Measurements from ENCODE around the gene ASB15.
"Not testable (repeated sequence)": the region's sequence is repeated elsewhere in the genome, so short reads cannot be mapped to it uniquely, and the experiment has no call there.

ASB15 gene

DNA sequence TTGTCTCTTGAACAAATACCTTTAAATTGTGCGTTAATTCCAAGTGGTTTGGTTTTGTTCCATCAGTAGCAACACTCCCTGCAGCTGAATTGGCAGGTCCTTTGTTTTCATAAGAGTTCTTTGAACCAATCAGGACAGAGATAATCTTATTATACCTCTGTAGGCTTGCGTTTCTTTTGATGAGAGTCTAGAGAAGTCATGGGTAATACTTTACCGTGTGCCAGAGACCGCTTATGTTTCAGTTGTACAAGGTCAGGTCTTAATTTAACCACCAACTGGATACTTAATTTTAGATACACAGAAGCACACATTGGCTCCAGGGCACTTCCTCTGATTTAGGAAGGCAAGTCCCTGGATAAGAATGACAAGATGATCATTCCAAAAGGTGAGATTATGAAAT lies at the start of gene ASB15:
Gene ASB15, plus strand, starts transcription at position 292 of the 400 bp plus-strand sequence. CDS start 12,682 bp downstream, outside the sequence.
- no peak for DNase-seq

DNA sequence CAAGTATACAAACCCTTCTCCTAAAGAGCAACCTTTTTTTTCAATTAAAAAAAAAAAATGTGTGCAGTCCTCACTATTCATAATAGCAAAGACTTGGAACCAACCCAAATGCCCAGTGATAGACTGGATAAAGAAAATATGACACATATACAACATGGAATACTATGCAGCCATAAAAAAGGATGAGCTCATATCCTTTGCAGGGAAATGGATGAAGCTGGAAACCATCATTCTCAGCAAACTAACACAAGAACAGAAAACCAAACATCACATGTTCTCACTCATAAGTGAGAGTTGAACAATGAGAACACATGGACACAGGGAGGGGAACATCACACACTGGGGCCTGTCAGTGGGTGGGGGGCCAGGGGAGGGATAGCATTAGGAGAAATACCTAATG lies 49.5 kb upstream of the ASB15 start:
- DNase-seq, result not testable (repeated sequence)

DNA sequence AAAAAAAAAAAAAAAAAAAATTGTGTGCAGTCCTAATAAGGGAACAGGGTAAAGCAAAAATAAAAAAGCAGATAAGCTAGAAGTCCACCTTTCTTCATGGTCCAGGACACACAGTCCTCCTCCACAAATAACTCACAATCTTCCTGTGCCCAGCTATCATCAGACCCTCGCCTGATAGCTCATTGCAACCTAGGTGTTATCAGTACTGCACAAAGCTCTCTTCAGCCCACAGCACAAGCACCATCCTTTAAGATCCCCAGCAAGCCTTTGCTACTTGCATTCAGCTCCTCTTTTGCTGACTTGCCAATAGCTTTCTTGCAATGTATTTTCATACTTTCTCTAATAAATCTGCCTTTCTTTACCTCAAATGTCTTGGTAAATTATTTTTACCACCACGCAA lies 49.0 kb upstream of the ASB15 start:
- no peak for DNase-seq

DNA sequence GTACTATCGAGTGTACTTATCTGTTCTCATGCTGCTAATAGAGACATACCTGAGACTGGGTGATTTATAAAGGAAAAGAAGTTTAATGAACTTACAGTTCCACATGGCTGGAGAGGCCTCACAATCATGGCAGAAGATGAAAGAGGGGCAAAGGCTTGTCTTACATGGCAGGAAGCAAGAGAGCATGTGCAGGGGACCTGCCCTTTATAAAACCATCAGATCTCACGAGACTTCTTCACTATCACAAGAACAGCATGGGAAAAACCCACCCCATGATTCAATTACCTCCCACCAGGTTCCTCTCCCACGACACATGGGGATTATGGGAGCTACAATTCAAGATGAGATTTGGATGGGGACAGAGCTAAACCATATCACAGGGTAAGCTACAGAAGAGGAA lies 48.5 kb upstream of the ASB15 start:
- DNase-seq, result no peak

DNA sequence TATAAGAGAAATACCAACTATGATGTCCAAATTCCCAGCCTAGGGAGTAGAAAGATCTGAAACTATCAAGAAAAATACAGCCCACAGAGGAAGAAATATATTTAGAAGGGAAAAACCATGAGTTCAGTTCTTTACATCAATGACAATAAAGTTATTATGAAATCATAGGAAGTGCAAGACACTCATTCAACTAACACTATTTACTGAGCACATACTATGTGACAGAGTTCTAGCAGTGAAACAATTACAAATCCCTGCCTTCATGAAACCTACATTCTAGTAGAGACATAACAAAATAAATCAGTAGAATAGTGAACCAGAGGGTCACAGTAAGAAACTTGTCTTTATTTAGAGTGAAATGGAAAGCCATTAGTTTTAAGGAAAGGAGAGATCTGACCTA lies 46.1 kb upstream of the ASB15 start:
- DNase-seq, result no peak

DNA sequence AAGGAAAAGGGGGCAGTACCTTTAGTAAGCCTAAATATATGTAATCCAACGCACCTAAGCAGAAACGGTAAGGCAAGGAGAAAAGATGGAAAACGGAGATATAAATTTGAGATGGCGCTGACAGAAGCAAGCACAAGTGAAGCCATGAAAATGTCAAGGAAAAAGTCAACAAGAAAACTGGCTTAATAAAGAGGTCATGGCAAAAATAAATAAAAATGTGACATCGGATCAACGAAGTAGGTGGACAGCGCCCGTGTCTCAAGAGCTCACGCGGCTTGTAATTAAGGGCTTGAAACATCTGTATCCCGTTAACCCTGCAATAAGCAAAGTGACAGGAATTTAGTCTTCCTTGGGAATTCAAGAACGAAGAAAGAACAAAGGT lies 44.6 kb upstream of the ASB15 start:
- DNase-seq, result no peak

DNA sequence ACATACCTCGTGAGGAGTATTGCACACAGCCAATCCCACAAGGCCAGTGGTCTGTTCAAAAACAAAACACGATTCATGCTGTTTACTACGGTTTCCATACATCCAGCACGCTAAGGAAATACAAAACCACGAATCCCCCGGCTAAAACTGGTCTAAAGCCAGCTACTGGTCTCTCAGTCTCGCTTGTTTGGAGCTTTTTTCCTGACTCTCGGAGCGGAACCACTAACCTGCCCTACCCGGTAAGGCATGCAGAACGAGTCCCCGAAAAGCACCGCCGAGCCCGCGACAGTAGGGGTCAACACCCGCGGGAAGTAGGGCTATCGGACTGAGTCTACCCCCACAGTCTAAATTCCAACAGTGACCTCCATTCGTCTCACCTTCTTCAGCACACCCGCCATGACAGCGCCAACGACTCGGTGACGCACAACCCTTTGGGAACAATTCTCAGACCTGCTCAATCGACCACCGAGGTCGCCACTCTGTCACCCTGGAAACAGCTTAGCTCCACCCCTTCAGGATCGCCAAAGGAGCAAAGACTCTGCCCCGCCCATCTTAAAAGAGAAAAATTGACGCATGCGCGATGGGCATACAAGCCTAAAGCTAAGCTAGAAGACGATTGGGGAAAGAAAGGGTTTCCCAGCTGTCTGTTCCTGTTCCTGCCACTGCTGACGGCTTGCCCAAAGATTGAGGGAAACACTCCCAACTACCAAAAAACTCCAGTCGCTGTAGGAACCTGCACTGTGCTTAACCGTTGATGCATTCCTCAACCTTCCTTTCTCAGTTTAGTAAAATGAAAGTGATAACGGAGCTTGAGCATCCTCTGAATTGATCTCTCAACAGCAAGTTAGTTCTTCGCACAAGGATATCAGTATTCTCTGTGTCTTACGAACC lies 44.0 kb upstream of the ASB15 start, which contains the start of gene NDUFA5:
Gene NDUFA5, minus strand, starts transcription at position 421 of the 891 bp plus-strand sequence. Its CDS starts 23 bp downstream, at position 398.
- peak; percentile 49 to 99 (median 97) for DNase-seq

DNA sequence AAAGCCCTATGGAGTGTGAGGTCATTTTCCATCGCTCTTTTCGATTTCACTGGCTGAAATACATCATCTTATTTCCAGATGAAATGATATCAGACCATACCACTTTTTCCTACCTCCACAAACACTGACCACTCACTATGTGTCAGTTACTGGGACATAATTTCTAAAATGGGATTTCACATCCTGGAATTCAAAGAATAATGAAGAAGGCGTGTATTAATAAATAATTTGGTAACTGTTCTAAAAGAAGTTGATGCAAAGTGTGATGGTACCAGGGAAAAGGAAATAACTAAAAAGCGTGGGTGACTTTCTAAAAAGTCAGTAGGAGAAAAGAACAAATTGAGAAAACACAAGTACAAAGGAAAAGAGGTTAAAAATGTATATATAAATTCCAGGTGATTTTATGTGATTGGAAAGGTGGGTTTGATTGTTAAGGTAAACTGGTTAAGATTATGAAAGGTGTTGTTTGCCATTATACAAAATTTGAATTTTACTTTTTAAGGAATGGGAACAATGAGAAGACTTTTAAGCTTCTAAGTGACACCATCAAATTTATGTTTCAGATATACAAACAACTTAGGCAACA lies 43.2 kb upstream of the ASB15 start:
- DNase-seq, result no peak

DNA sequence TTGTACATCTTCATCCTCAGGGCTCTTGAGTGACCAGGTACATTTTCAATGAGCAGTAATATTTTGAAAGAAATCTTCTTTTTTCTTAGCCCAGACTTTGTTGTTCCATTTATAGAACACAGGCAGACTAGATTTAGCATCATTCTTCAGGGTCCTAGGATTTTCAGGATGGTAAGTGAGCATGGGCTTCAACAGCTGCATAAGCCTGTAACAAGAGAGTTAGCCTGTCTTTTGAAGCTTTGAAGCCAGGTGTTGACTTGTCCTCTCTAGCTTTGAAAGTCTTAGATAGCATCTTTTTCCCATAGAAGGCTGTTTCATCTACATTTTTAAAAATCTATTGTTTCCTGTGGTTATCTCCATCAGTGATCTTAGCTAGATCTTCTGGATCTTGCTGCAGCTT lies 39.5 kb upstream of the ASB15 start:
- no peak for DNase-seq

DNA sequence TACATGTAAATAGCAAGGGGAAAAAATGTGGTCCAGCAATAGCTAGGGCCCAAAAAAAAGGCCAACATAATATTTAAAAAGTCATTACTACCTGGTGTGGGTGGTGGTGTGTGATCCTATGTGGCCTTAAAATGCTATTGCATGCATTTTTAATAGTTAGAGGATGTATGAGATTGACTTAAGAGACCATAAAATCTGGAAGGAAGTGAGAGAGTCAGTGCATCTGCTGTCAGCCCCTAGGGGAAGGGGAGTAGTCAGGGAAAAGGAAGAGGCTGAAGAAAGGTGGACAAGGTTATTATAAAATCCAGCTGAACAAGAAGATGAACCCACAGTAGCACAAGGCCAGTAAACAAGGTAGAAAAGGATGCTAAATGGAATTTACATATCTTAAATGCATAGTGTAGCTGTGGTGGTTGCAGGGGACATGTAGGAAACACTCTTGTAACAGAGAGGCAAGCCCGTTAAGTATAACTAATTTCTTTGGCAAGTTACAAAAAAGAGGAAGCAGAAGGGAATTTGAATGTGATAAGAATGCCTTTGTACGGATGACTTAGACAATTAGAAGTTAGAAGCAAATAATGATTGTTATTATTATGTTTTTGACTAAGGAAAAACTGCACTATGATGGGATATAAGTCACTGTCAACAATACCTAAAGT lies 32.1 kb upstream of the ASB15 start:
- no peak for DNase-seq

DNA sequence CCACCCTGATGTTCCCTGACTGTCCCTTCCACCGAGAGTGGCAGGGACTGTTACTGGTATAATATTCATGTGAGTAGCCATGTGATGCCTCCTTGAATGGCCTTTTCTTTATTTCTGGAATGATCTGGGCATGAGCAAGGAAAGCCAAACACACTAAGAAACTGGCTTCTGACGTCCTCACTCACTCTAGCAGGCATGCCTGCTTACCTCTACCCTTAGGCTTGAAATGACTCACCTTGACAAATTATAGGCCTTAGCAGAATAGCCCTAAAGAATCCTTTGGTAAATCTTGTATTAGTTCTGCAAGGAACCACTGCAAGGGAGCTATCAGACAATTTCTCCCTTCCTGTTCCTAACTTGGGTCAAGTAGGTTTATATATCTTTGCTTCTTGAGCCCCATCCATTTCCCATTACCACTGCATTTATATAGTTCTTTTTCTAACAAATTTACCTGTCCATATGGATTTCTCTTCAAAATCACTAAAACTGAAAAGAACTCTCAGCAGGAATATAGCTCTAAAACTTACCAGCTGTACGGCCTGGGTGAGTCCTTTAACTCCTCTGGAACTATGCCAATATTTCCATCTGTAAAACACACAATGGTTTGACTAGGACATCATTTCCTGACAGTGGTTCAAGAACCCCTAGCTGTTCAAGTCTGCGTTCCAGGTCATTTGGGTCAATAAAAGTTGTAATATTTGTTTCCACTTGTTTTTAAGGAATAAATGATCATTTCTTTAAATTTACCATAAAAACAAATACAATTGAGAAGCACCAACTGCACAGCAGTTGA lies 31.0 kb upstream of the ASB15 start:
- DNase-seq, result no peak

DNA sequence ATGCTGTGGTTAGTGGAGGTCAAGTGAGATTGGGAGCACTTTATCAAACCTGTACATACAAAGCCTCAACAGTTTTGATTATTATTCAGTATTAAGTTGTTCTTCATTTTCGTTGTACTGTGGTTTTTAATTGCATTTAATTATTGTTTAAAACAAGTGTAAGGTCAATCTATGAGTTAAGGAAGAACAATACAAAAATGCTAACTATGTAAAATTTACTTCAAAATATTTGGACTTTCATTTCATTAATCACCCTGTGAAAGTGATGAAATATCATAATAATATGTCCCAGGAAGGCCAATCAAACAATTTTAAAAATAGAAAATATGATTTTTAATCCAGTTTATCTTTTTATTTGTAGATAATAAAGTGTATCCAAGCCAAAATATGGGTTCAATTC lies 30.4 kb upstream of the ASB15 start:
- DNase-seq, result no peak

DNA sequence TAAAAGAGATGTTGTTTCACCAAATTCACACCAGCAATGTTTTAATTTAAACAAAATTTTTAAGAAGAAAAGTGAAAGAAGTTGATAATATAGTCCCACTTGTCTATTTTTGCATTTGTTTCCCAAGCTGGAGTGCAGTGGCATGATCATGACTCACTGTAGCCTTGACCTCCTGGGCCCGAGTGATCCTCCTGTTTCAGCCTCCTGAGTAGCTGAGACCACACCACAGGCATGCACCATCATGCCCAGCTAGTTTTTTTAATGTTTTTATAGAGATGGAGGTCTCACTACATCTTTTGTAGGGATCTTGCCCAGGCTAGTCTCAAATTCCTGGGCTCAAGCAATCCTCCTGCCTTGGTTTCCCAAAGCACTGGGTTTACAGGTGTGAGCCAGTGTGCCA lies 29.9 kb upstream of the ASB15 start:
- DNase-seq, result no peak

DNA sequence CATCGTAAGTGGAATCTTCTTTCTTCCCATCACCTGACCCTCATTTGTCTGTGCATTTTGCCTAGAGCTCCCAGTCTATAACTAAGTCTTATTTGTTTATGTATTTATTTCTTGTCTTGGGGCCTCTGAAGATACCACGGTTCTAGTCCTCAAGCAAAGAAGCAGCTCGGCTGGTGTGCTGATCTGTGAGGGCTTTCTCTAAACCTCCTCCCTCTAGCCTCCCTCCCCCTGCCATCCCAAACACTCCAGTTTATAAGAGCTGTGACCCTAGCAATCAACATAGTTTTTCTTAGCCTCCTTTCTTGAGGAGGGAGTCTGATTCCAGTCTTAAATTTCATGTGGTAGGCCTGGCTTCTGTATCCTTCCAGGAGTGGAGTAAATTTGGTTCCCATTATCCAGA lies 28.3 kb upstream of the ASB15 start:
- no peak for DNase-seq

DNA sequence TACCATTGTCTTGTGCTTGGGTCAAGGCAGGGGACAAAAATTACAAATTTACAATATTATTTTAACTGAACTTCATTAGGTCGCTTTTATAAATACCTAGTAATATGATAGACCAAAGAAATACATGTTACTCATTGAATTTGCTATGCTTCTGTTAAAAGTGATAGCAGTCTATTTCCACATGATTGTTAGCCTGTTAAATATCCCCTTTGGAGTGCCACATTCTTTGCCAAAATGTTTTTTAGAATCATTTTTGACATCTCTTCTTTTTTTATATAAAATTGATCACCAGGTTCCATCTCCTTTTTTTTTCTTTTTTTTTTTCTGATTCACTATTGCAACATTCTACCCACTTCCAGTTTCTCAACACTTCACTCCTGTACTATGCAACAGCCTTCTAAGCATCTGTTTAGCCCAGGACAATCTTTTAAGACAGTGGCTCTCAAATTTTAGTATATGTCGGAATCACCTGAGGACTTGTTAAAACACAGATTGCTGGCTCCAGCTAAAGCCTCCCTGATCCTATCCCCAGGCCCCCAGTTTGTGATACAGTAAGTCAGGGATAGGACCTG lies 27.6 kb upstream of the ASB15 start:
- DNase-seq, result no peak

DNA sequence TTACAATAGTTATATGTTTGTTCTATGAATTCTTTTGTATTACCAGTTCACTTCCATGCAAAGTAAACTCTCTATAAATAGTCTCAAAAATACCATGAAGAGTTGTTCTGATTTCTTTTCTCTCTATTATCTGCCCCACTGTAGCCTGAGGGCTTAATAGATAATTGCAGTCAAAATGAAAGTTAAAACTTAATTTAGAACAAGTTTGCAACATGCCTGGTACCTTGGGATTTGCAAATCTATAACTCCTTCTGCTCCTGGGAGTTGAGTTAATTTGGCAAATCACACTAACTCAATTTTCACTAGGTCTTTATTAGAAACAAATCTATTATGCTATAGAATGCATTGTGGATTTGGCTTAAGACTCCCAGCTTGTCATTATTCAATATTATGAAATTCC lies 22.2 kb upstream of the ASB15 start:
- no peak for DNase-seq

DNA sequence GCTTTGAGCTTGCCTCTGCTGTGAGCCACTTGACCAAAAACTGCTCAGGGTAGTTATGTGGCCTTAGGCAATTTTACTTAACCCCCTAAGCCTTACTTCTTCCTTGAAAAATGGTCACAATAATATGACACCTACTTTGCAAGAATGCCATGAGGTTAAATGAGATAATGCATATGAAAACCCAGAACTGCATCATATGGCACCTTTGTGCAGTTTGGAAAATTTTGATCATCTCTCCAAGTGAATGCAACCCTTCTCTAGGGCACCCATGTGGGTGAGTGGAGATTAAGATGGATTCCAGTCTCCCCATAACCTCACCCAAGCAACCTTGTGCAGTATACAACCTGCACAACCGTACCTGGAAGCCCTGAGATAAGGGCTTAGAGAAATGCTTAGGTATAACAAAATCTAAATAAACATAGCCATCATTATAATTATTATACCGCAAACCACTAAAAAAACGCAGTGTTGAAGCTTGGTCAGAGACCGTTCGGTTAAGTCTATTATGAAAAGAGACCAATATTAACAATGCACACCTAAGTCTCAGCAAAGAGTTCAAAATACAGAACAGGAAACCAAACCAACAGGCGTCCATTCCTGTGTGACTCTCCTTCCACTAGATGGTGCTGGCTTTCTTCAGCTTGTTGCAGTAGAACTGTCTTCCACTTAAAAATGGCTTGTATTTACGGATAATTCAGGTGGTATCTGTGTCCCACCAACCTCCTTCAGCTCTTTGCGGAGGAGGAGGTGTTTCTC lies 21.0 kb upstream of the ASB15 start:
- no peak for DNase-seq

DNA sequence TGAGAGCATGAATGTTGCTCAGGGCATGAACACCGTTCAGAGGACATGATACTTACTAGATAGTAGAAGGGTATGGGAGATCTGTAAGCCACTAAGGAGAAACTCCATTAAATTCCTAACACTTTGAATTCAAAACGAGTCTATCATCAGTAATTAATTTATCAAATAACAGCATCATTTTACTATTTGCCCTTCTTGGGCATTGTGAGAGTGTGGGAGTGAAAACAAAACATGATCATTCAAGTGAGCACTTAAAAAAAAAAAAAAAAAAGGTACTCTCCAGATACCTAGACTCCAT lies 20.5 kb upstream of the ASB15 start:
- DNase-seq, result no peak

DNA sequence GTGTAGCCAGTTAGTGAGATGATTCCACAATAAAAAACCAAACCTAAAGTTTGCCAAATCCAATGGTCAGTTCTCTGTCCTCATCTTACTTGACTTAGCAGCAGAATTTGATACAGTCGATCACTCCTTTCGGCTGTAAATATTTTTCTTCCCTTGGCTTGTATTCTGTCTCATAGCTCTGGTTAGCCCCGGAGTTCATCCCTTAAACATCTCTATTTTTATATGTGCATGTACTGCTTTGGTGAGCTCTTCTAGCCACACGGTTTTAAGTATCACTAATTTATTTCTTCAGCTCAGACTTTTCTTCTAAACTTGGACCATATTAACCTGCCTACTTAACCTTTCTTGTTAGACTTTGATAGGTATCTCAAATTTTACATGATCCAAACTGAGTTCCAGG lies 17.8 kb upstream of the ASB15 start:
- DNase-seq, result no peak

DNA sequence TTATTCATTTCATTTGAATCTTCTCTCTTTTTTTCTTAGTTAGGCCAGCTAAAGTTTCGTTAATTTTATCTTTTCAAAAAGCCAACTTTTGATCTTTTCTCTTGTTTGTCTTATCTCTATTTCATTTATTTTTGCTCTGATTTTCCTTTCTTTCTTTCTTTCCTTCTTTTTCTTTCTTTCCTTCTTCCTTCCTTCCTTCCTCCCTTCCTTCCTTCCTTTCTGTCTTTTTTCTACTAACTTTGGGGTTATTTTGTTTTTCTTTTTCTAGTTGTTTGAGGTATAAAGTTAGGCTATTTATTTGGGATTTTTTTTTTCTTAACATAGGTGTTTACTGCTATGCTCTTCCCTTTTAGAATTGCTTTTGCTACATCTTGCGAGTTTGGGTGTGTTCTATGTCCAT lies 13.2 kb upstream of the ASB15 start:
- DNase-seq, result no peak

DNA sequence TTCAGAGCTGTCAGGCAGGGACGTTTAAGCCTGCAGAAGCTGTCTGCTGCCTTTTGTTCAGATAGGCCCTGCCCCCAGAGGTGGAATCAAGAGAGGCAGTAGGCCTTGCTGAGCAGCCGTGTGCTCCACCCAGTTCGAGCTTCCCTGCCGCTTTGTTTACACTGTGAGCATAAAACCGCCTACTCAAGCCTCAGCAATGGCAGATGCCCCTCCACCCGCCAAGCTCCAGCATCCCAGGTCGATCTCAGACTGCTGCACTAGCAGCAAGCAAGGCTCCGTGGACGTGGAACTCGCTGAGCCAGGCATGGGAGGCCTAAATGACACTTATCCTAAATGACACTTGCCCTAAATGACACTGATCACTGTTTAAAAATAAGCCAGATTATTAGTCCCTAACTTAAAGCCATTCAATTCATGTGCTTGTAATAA lies 6.8 kb upstream of the ASB15 start:
- DNase-seq, result no peak
